ENCODE data around the gene HS3ST3A1.
A peak's percentile ranks its signal among the peaks of the same experiment; 100 is the strongest.
"Not testable (repeated sequence)": the region's sequence is repeated elsewhere in the genome, so short reads cannot be mapped to it uniquely, and the experiment has no call there.

Gene HS3ST3A1

GRCh38 chr17:13569398-13570123 lies 32.2 kb downstream of the HS3ST3A1 start:
- DNase-seq: peak; percentile 79

- DNase-seq: no peak
Measured at GRCh38 chr17:13568582-13569397, 32.9 kb downstream of the HS3ST3A1 start.

DNA sequence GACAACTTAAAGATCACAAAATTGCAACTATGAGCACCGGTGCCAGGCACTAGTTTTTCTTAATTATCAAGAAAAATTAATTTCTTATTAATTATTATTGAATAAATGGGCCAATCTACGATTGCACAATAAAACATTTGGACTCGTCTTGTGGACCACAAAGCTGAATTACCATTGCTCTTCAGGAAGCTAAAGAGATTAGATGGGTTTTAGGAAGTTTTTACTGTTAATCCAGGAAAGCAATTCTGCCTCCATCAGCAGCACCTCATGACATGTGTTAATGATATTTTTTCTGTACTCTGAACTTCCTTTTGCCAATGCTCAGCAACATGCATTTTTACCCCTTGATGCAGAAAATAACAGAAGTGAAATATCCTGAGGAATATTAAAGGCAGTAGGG lies 37.9 kb downstream of the HS3ST3A1 start:
- no peak for DNase-seq

GRCh38 chr17:13562271-13562800 lies 39.4 kb downstream of the HS3ST3A1 start:
- DNase-seq: peak; percentile 94

- DNase-seq: no peak
Measured at GRCh38 chr17:13561606-13562270, 40.0 kb downstream of the HS3ST3A1 start.

GRCh38 chr17:13560935-13561334 lies 40.8 kb downstream of the HS3ST3A1 start:
- no peak for DNase-seq

DNA sequence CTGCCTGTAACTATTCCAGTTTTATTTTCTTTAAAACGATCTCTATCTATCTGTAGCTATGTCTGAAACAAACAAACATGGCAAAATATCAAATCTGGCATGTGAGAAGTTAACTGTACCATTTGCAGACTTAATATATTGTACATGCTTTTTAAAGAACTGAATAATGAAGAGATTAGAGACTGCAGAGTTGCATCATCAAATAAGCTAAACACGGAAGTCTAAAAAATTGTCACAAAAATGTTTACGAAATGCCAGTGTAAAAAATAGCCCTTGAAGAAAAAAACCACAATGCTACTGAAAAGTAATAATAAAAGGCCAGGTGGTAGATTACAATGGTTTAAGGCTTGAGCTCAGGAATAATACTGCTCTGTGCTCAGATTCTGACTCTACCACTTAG lies 43.1 kb downstream of the HS3ST3A1 start:
- DNase-seq: no peak

DNA sequence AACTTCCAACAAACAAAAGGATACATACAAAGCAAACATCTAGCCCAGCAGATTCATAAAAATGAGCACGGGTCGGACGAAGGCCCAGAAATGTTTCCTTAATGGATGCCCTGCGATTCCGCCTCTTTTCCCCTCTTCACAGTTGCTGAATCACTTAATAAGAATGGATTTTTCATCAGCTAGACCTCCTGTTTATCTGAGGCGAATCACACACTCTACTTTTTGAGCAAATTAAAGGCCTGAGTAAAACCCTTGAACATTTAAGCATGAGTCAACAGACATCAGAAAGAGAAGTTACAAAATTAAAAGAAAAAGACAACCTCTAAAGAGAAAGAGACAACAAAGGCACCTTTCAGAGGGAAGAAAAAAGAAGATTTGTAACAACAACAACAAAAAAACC lies 44.7 kb downstream of the HS3ST3A1 start:
- DNase-seq: peak; percentile 87

- DNase-seq: no peak
Measured at GRCh38 chr17:13554231-13554630, 47.5 kb downstream of the HS3ST3A1 start.

DNA sequence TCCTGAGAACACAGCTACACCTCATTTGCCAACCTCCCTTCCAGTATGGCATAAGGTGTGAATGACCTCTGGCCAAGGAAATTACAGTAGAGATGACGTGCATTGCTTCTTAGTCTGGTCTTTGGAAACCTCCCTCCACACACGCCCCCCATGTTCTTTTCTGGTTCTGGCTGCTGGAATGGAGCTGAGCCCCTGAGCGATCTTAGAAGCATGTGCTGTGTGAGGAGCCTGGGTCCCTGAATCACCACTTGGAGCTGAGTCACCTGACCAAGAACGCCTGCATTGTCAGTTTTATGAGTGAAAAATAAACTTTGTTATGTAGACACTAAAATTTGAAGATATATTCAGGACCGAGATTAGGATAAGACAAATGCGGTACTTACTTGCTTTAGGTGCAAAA lies 51.4 kb downstream of the HS3ST3A1 start:
- DNase-seq: peak; percentile 63

- not testable (repeated sequence) for DNase-seq
Measured at GRCh38 chr17:13548576-13548975, 53.2 kb downstream of the HS3ST3A1 start.

DNA sequence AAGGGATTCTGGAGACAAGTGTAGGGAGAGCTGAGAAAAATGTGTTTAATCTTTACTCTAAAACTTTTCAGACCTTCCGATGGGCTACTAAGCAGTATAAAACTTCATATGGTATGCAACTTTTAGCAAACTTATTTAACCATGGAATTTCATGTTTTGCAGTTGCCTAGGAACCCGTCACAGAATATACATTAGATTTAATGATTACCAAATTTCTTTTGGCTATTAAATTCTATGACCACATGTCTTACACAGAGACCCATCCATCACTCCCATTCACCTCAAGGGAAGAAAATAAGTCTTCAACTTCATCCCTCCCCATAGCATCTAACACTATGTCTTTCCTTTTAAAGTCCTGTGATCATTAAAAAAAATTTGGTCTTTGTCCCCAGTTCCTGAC lies 54.9 kb downstream of the HS3ST3A1 start:
- peak; percentile 46 for DNase-seq

- no peak for DNase-seq
Measured at GRCh38 chr17:13545941-13546340, 55.8 kb downstream of the HS3ST3A1 start.

DNA sequence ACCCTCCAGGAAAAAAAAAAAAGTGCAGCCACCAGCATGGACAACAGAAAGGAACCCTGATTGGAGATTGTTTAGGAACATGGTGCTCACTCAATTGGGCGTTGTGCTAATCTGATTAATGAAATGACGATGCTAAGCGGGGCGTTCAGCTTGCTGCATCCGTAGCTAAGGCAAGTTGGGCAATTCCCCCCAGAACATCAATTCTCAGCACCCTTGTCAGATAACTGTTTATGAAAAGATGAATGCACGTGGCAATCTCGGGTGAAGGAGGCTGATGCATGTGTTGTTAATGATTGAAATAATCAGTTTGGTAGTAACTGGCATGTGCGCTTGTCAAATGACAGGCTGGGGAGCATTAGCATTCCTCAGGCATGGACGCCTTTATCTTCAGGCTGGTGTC lies 57.0 kb downstream of the HS3ST3A1 start:
- DNase-seq: no peak

DNA sequence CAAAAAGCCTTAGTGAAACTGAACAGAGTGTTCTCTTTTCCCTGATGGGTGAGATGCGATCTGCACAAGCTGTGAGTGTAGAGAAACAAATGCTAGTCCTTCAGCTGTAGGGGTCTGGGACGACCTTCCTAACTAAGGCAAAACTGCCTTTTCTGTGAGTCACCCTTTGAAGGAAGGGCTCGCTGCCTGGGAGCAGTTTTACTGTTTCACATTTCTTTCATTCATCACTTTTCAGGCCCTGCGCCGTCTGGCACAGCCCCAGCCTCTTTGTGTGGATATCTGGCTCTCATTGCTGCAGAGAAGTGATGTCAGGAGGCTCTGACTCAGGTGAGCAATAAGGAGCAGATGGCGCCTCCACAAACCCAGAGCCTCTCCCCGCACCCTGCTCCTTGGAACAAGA lies 57.4 kb downstream of the HS3ST3A1 start:
- DNase-seq: peak; percentile 99

DNA sequence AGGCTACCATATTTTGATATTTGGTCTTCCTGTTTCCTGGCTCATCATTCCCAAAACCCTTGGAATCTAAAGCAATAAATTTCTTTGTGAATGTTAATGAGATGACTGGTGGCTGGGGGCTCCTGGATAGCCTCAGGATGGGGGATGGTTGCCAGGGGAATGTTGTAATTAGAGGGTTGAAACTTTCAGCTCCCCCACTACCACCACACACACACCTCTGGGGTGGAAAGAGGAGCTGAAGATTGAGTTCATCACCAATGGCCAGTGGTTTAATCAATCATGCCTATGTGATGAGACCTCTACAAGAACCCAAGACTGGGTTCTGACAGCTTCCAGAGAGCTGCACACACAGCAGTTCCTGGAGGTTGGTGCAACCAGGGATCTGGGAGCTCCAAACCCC lies 59.1 kb downstream of the HS3ST3A1 start:
- peak; percentile 90 for DNase-seq

- DNase-seq: peak; percentile 99
Measured at GRCh38 chr17:13541032-13541480, 60.7 kb downstream of the HS3ST3A1 start.

GRCh38 chr17:13540546-13540945 lies 61.2 kb downstream of the HS3ST3A1 start:
- DNase-seq: no peak

GRCh38 chr17:13539421-13539820 lies 62.3 kb downstream of the HS3ST3A1 start:
- DNase-seq: no peak

DNA sequence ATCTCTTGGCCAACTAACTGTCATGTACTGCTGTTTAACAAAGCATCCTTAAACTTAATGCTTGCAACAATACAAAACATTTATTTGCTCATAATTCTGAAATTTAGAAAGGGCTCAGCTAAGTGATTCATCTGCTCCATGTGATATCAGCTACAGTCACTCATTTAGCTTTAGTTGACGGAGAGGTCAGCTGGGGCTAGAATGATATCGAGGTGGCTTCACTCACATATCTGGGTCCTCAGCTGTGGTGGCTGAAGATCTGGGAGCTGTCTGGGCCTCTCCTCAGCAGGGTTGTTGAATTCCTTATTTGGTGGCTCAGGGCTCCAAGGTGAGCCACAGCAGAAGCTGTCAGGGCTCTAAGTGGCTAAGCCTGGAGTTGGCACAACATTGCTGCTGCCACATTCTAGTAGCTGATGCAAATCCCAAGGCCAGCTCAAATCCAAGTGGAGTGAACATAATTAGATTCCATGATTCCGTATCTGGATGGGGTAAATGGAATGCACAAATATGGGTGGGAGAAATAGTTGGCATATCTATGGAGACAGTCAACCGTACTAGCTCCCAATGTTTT lies 62.8 kb downstream of the HS3ST3A1 start:
- no peak for DNase-seq

DNA sequence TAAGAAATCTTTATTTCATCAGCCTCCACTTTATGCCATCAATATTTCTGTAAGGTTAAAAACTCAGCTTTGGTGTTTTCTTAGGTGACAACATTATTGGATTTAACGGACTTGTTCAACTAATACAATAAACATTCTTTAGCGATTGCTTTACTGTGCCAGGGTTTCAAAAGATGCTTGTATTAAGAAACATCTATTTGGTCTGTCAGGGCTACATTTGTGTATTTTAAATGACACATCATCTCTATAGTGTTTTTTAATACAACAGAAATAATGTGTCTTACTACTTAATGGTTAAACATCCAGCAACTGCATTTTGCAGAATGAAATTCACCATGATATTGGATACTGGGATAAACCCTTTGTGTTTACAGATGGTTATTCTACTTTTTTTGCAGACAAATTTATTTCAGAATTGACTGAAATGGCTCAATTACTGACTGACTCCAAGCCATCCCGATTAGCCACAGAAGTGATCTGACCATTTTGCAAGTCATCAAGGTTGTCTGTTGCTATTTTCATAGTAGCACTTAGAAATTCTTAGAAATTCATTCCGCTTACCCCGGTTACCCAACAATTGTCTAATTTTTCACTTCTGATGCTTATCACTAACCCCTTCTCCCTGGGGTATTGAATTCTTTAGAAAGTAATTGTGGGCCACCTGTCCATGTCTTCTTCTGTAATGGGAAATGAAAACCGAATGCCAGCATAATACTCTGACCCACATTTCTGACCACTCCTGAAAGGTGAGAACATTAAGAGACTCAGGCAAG lies 63.7 kb downstream of the HS3ST3A1 start:
- no peak for DNase-seq

- no peak for DNase-seq
Measured at GRCh38 chr17:13537167-13537731, 64.5 kb downstream of the HS3ST3A1 start.
